ENCODE data around the gene GFER.

GRCh38 chr16:1992704-1993317 is 8.8 kb downstream of the GFER start:
- TF ChIP-seq OSR1 (CRISPR knock-in tag; IDR thresholded peaks at IDR 0.05) (no peak), TSHZ2 (CRISPR knock-in tag; IDR thresholded peaks at IDR 0.05) (no peak)
- TF ChIP-seq, protein P1, sequence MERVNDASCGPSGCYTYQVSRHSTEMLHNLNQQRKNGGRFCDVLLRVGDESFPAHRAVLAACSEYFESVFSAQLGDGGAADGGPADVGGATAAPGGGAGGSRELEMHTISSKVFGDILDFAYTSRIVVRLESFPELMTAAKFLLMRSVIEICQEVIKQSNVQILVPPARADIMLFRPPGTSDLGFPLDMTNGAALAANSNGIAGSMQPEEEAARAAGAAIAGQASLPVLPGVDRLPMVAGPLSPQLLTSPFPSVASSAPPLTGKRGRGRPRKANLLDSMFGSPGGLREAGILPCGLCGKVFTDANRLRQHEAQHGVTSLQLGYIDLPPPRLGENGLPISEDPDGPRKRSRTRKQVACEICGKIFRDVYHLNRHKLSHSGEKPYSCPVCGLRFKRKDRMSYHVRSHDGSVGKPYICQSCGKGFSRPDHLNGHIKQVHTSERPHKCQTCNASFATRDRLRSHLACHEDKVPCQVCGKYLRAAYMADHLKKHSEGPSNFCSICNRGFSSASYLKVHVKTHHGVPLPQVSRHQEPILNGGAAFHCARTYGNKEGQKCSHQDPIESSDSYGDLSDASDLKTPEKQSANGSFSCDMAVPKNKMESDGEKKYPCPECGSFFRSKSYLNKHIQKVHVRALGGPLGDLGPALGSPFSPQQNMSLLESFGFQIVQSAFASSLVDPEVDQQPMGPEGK (CRISPR knock-in tag; IDR thresholded peaks at IDR 0.05; ENCODE audit: borderline replicate concordance): no peak

All from SK-N-SH treated with all-trans-retinoic acid at 6 μM for 48 hours (cell line).